SU-DHL-6 (cell line): ENCODE data around the gene FSTL4.

ENCODE experiments used
- H2AFZ ChIP-seq: fragments of 200-600 bp; sonication (generic); 2 replicates; pipeline ENCODE4 v1.6.1; 2014; ENCODE audit warnings: low read depth, mild to moderate bottlenecking, moderate library complexity, mixed read lengths, antibody characterized with exemption, low read length; ENCODE audit not compliant: severe bottlenecking
- H3F3A ChIP-seq: fragments of 200-600 bp; shearing (Covaris generic); 2 replicates; pipeline ENCODE4 v1.6.0; 2016; ENCODE audit warnings: antibody characterized with exemption, mild to moderate bottlenecking; ENCODE audit not compliant: insufficient read depth
- H3K27ac ChIP-seq: fragments of 200-600 bp; sonication (generic); 2 replicates; pipeline ENCODE4 v1.5.1; 2016; ENCODE audit warnings: low read depth, mild to moderate bottlenecking, low read length, moderate library complexity, mixed read lengths
- H3K27me3 ChIP-seq: fragments of 200-600 bp; sonication (generic), shearing (Covaris generic); 2 replicates; pipeline ENCODE4 v1.6.0; 2014; ENCODE audit warnings: mild to moderate bottlenecking, low read length
- H3K36me3 ChIP-seq: fragments of 200-600 bp; sonication (generic); 2 replicates; pipeline ENCODE4 v1.6.1; 2014; ENCODE audit warnings: mild to moderate bottlenecking, low read length, mixed read lengths
- H3K4me2 ChIP-seq: fragments of 300-600, 200-600 bp; shearing (Covaris generic), sonication (generic); 2 replicates; pipeline ENCODE4 v1.6.0; 2014; ENCODE audit warnings: low read length, low read depth, mild to moderate bottlenecking; ENCODE audit not compliant: poor library complexity, severe bottlenecking
- H3K4me3 ChIP-seq: fragments of 200-600 bp; sonication (generic); 2 replicates; pipeline ENCODE4 v1.5.1; 2014; ENCODE audit warnings: antibody characterized with exemption, low read length, mild to moderate bottlenecking, mixed read lengths; ENCODE audit not compliant: insufficient read depth, poor library complexity, severe bottlenecking
- H3K79me2 ChIP-seq: fragments of 200-600 bp; sonication (generic); 2 replicates; pipeline ENCODE4 v1.6.1; 2014; ENCODE audit warnings: mild to moderate bottlenecking, low read length, moderate library complexity; ENCODE audit not compliant: insufficient read depth
- H3K9ac ChIP-seq: fragments of 200-600 bp; sonication (generic); 2 replicates; pipeline ENCODE4 v1.7.0; 2014; ENCODE audit warnings: mild to moderate bottlenecking, low read length
- H3K9me2 ChIP-seq: fragments of 200-600 bp; sonication (generic); replicated peaks from 2 replicates; pipeline ENCODE4 v1.6.1; 2014; ENCODE audit warnings: low read length; ENCODE audit not compliant: insufficient read depth
- H3K9me3 ChIP-seq: fragments of 200-600 bp; sonication (generic); 2 replicates; pipeline ENCODE4 v1.6.1; 2014; ENCODE audit warnings: low read length, mixed read lengths; ENCODE audit not compliant: insufficient read depth
- H4K20me1 ChIP-seq: fragments of 200-600 bp; sonication (generic); 2 replicates; pipeline ENCODE4 v1.6.1; 2014; ENCODE audit warnings: low read depth, mild to moderate bottlenecking, antibody characterized with exemption, low read length, moderate library complexity, mixed read lengths
- CTCF ChIP-seq: fragments of 200-600 bp; sonication (generic); IDR thresholded peaks from one replicate; pipeline ENCODE4 v1.5.1; 2017; ENCODE audit warnings: antibody characterized with exemption, mild to moderate bottlenecking, low read length, moderate library complexity; ENCODE audit not compliant: insufficient read depth, poor library complexity, severe bottlenecking
- EZH2phosphoT487 ChIP-seq: fragments of 200-600 bp; sonication (generic), shearing (Covaris generic); conservative IDR thresholded peaks from 2 replicates; pipeline ENCODE4 v1.6.1; 2018; ENCODE audit warnings: mild to moderate bottlenecking, antibody characterized with exemption, low read length, moderate library complexity, mixed read lengths

Gene FSTL4

GRCh38 chr5:133470841-133471240 is 141.5 kb downstream of the FSTL4 start:
- TF ChIP-seq EZH2phosphoT487, result no peak
- no peak for TF ChIP-seq CTCF
- H3K27me3 ChIP-seq, result no peaks in the 10 kb centered on the region
- no peaks in the 10 kb centered on the region for H3K9me3 ChIP-seq
- H3K36me3 ChIP-seq, result no peaks in the 10 kb centered on the region
- no peaks in the 10 kb centered on the region for H3F3A ChIP-seq
- no peak overlapping the region for H3K27ac ChIP-seq
- H4K20me1 ChIP-seq, result no peaks in the 10 kb centered on the region
- no peaks in the 10 kb centered on the region for H3K9me2 ChIP-seq
- H3K79me2 ChIP-seq, result no peaks in the 10 kb centered on the region
- no peak overlapping the region for H3K9ac ChIP-seq
- no peak overlapping the region for H2AFZ ChIP-seq
- no peak overlapping the region for H3K4me3 ChIP-seq
- no peak overlapping the region for H3K4me2 ChIP-seq

GRCh38 chr5:133469846-133470245 is 142.5 kb downstream of the FSTL4 start:
- Histone ChIP-seq H3K9me3 (no peaks in the 10 kb centered on the region), H3K79me2 (no peaks in the 10 kb centered on the region), H3F3A (no peaks in the 10 kb centered on the region), H4K20me1 (no peaks in the 10 kb centered on the region), H3K4me3 (no peak overlapping the region), H2AFZ (no peak overlapping the region), H3K9me2 (no peaks in the 10 kb centered on the region), H3K4me2 (no peak overlapping the region), H3K27ac (no peak overlapping the region), H3K9ac (no peak overlapping the region), H3K36me3 (no peaks in the 10 kb centered on the region), H3K27me3 (no peaks in the 10 kb centered on the region)
- no peak for TF ChIP-seq EZH2phosphoT487
- TF ChIP-seq CTCF, result no peak

- Histone ChIP-seq H3K4me2 (no peak overlapping the region), H3K27me3 (no peaks in the 10 kb centered on the region), H3K79me2 (no peaks in the 10 kb centered on the region), H3K27ac (no peak overlapping the region), H3F3A (no peaks in the 10 kb centered on the region), H4K20me1 (no peaks in the 10 kb centered on the region), H3K9me3 (no peaks in the 10 kb centered on the region), H3K4me3 (no peak overlapping the region), H3K36me3 (no peaks in the 10 kb centered on the region), H3K9me2 (no peaks in the 10 kb centered on the region), H2AFZ (no peak overlapping the region), H3K9ac (no peak overlapping the region)
- TF ChIP-seq CTCF (no peak), EZH2phosphoT487 (no peak)
These were observed 143.1 kb downstream of the FSTL4 start for GRCh38 chr5:133469252-133469651.
